Measurements from ENCODE around the gene CALM1.

GRCh38 chr14:90445011-90445410 is 48.2 kb downstream of the CALM1 start:
- TF ChIP-seq EZH2phosphoT487 (IDR thresholded peaks at IDR 0.05) (no peak), CTCF (IDR thresholded peaks at IDR 0.05) (no peak)
